ENCODE measurements around the gene SLFN14.
"Not testable (repeated sequence)": the region's sequence is repeated elsewhere in the genome, so short reads cannot be mapped to it uniquely, and the experiment has no call there.

SLFN14 gene

DNA sequence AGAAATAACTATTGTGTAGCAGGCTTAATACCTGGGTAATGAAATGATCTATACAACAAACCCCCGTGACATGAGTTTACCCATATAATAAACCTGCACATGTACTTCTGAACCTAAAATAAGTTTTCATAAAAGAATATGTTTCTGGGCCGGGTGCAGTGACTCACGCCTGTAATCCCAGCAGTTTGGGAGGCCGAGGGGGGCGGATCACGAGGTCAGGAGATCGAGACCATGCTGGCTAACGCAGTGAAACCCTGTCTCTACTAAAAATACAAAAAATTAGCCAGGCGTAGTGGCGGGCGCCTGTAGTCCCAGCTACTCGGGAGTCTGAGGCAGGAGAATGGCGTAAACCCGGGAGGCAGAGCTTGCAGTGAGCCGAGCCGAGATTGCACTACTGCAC lies 2.6 kb upstream of the SLFN14 start:
- not testable (repeated sequence) for FAIRE-seq; DNase-seq (ENCODE audit: extremely low spot score, insufficient read length, low read depth)

DNA sequence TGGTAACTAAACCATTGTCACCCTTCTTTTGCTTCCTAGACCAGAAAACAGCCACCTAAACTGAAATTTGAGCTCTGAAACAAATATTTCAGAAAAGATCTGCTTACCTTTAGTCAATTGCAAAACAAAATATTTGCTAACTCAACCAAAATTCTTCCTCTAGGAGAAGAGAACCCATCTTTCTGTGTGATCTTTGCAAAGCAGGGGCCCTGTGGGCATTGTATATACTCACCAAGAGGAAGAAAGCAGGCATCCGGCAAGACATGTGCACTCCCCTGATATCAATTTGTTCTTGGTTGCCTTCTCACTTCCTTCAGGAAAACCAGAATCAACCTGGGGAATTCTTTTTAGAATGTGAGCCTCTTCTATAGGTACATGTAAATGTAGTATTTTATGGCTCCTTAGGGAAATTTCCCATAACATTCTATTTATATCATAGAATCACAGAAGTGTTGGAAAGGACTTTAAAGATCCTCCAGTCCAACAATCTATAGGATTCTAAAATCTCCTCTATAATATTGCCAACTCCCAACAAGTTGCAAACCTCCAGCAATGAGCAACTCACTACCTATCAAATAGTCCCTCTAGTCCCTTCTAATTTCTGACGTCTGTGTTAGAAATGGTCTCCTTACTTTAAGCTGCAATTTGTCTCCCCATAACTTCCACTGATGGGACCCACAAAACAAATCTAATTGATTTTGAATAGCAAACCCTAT lies 966 bp downstream of the SLFN14 start:
- FAIRE-seq = no peak
- DNase-seq (ENCODE audit: extremely low spot score, insufficient read length, low read depth) = no peak

- FAIRE-seq (no peak), DNase-seq (ENCODE audit: extremely low spot score, insufficient read length, low read depth) (no peak)
Observed at GRCh38 chr17:35557353-35557752, 3.3 kb downstream of the SLFN14 start.

DNA sequence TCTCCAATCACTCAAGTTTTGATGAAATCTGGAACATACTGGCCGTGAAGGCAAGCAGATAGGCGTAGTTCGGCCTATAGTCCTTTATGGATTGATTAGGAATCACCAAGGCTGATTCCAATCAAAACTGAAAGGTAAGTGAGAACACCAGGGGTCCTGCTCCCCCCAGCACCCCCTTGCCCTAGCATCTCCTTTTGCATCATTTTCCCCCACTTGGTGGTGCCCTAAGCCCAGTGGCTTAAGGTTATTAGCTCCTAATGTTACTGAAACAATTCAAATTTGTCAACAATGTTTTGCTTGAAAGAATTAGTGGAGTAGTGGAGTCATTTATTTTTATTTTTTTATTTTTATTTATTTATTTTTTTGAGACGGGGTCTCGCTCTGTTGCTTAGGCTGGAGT lies 4.9 kb downstream of the SLFN14 start:
- DNase-seq (ENCODE audit: extremely low spot score, insufficient read length, low read depth) = no peak
- no peak for FAIRE-seq

DNA sequence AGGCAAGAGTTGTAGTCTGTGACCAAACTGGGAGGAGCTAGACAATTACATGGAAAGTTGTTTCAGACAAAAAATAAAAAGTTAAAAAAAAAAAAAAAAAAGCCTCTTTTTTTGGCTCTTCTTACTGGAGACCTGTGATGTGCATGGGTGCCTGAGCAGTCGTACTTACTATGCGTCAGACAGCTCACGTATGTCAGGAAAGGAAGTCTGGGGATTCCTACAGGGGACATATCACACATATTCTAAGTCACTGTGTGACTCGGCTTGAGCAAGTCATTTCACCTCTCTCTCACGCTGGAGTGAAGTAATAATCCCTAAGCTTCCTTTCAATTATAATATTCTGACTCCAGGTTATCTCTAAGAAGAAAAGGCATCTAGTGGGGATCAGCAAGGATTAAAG lies 6.0 kb downstream of the SLFN14 start:
- no peak for FAIRE-seq
- no peak for DNase-seq (ENCODE audit: extremely low spot score, insufficient read length, low read depth)

GRCh38 chr17:35553310-35553709 lies 7.3 kb downstream of the SLFN14 start:
- FAIRE-seq (no peak), DNase-seq (ENCODE audit: extremely low spot score, insufficient read length, low read depth) (no peak)

DNA sequence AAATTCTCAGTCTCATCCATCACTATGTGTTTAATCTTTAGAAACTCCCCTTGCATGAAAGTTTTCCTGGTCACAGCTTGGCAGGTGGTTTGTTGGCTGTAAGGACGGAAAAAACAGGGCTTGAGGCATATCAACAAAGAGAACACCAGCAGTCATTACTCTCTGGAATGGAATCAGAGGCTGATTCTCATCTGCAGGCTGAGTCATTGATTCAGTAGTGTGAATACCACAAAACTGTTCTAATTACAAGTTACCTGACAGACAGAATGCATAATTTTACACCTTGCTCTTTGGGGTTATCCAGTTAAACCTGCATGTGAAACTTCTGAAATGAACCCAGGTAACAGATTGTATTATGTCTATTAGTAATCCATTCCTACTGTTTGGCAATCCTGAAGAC lies 11.6 kb downstream of the SLFN14 start:
- DNase-seq (ENCODE audit: extremely low spot score, insufficient read length, low read depth) = no peak
- FAIRE-seq = no peak

- no peak for FAIRE-seq
Observed at GRCh38 chr17:35548208-35548810, 12.3 kb downstream of the SLFN14 start.

DNA sequence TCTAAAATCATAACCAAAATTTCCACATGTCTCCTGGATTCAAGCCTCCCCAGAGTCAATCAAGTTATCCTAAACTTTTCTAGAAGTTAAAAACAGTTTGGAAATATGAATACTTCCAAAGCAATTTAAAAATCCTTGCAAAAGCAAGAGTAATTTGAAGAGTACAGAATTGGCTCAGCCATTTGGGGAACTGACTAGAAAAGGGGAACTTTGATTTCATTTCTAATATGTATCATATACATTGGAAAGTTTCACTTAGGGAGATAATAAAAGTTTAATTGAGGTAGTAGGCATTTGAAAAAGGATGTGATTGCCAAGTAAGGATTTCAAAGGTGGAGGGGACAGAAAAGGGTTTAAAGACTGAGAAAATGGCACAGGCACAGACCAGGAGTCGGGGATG lies 14.1 kb downstream of the SLFN14 start:
- no peak for DNase-seq (ENCODE audit: extremely low spot score, insufficient read length, low read depth)
- FAIRE-seq = no peak

More at GRCh38 chr17:35548208-35548810, 12.3 kb downstream of the SLFN14 start:
- DNase-seq (ENCODE audit: extremely low spot score, insufficient read length, low read depth) = no peak

DNA sequence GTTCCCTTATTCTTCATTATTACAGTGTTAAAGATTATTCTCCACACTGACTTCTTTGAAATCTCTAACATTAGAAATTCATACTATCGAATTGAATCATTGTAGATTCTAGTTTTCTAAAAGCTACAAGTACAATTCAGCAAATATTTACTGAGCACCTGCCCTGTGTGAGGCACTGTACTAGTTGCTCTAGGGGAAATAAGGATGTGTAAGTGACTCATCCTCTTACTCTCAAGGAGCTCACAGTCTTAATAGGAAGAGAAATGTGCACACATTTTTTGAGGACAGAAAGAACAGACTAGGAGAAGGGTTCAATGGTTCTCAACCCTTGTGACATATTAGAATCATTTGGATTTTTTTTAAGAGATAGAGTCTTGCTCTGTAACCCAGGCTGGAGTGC lies 15.5 kb downstream of the SLFN14 start:
- DNase-seq (ENCODE audit: extremely low spot score, insufficient read length, low read depth) = no peak

DNA sequence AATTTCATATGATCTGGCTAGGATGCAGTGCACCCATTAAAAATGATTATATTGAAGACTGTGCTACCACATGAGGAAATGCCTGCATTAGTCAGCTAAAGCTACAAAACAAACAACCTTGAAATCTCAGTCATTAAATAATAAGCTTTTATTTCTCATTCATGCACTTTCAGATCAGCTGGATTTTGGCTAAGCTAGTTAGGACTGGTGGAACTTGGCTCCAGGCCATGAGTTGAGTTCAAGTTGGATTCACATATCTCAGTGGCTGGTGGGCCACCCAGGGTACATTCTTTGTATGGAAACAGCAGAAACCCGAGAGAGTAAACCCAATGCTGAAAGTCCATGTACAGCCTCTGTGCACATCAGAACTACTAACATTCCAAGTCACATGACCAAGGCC lies 16.8 kb downstream of the SLFN14 start:
- DNase-seq (ENCODE audit: extremely low spot score, insufficient read length, low read depth) = no peak
- no peak for FAIRE-seq

More for the DNA sequence above, 15.5 kb downstream of the SLFN14 start:
- no peak for FAIRE-seq

DNA sequence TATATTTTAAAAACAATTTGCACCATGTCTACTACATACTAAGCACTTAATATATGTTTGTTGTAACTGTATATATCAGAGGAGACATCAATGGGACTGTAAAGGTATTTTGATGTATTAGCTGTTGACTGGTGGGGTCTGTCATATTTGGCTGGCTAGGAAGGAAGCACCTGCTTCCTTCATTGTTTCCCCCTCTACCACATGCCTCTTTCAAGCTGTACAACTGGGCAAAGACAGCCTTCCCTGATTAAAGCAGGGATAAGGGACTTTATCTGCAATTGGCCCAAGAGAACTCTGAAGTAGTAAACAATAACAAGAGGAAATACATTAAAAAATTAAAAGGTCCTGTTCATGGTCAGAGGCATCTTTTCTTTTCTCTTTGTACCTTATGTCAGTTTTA lies 17.6 kb downstream of the SLFN14 start:
- DNase-seq (ENCODE audit: extremely low spot score, insufficient read length, low read depth) = no peak
- FAIRE-seq = no peak

- no peak for DNase-seq (ENCODE audit: extremely low spot score, insufficient read length, low read depth)
Observed at GRCh38 chr17:35541434-35541833, 19.2 kb downstream of the SLFN14 start.

GRCh38 chr17:35540589-35541404 lies 19.8 kb downstream of the SLFN14 start:
- FAIRE-seq = peak; percentile 86
- DNase-seq (ENCODE audit: extremely low spot score, insufficient read length, low read depth) = no peak

More at GRCh38 chr17:35541434-35541833, 19.2 kb downstream of the SLFN14 start:
- FAIRE-seq = peak; percentile 35

DNA sequence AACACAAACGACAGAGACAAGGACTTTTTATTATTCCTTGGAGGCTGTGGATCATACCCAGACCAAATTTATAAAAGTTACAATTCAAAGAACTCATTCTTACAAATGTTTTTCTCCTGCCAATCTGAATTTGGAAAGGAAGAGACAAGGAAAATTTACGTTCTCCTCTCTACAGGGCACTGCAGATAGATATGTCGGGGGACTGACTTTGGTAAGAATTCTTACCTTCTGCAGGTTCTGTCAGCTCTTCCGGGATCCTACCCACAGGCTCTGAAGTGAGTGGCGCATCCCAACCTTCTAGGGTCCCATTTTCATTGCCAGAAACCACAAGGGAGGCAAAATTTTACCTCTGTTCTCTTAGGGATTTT lies 21.0 kb downstream of the SLFN14 start:
- FAIRE-seq (no peak), DNase-seq (ENCODE audit: extremely low spot score, insufficient read length, low read depth) (no peak)

DNA sequence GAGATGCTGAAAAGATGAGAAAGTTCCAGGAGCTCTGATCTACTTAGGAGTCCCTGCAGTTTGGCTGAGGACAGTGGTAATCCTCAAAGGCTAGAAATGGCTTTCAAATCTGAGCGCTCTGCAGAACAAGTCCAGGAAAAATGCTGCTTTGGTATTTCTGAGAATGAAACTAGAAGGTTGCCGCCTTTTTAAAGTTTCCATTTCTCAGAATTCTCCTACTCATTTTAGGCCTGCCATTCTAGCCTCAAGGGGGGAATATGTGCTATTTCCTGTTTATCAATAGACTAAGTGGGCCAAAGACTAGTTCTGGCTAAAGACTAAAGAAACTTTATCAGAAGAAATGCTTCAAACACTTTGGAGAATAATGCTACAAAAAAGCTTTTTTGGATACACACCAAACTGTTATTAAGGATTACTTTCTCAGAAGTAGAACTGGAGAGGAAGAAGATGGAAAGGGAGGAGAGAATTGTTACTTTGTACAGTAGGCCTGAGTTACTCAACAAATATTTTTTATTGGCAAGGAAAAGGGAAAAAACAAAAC lies 22.9 kb downstream of the SLFN14 start, which contains the start of gene SLFN12L:
SLFN12L (minus strand) TSS at position 78 of the 541 bp plus-strand sequence. CDS start 15,314 bp downstream, outside the sequence.
- peak; percentile 88 for FAIRE-seq
- peak; percentile 30 for DNase-seq (ENCODE audit: extremely low spot score, insufficient read length, low read depth)

DNA sequence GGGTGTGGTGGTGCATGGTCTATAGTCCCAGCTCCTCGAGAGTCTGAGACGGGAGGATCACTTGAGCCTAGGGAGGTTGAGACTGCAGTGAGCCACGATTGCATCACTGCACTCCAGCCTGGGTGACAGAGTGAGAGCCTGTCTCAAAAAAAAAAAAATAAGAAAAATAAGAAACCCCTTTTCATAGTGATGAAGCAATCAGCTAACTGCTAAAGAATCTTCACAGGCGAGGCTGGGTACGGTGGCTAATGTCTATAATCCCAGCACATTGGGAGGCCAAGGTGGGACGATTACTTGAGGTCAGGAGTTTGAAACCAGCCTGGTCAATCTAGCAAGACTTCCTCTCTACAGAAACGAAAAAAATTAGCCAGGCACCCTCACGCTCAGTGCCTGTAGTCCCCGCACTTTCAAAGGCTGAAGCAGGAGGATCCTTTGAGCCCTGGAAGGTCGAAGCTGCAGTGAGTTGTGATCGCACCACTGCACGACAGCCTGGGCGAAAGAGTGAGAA lies 23.9 kb downstream of the SLFN14 start:
- DNase-seq (ENCODE audit: extremely low spot score, insufficient read length, low read depth) (no peak), FAIRE-seq (peak; percentile 80)

GRCh38 chr17:35535406-35535805 lies 25.2 kb downstream of the SLFN14 start:
- not testable (repeated sequence) for DNase-seq (ENCODE audit: extremely low spot score, insufficient read length, low read depth); FAIRE-seq

DNA sequence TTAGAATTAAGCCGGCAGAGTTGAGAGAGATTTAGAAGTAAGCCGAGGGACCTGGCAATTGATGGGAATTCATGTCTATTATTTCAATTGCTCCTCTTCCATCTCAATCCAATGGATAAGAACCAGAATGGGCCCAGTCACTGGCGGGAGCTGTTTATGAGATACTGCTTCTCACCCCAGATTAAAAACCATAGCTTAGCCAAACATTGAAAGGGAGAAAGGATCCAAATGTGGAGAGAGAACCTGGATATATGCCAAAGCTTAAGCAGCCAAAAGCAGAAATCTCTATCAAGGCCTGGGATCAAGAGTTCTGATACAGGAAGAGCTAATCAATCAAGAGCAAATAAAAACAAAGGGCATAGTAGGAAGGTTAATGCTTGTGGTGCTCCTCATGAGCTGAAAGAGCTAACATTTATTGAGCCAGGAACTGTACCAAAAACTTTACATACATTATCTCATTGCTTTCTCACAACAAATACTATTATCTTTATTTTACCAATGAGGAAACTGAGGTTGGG lies 26.0 kb downstream of the SLFN14 start:
- DNase-seq (ENCODE audit: extremely low spot score, insufficient read length, low read depth) (no peak), FAIRE-seq (no peak)

GRCh38 chr17:35531160-35531559 lies 29.5 kb downstream of the SLFN14 start:
- FAIRE-seq = peak; percentile 46
- no peak for DNase-seq (ENCODE audit: extremely low spot score, insufficient read length, low read depth)
